HG03521 (cell line): ENCODE data around the gene RBM26.
A peak's percentile ranks its signal among the peaks of the same experiment; 100 is the strongest.

ENCODE experiments used
- ATAC-seq: cut with Tn5 transposase; IDR thresholded peaks from one replicate; pipeline ENCODE4 v1.9.1; 2021; ENCODE audit warnings: mild to moderate bottlenecking, moderate library complexity; ENCODE audit not compliant: unreplicated experiment

The RBM26 gene, protein sequence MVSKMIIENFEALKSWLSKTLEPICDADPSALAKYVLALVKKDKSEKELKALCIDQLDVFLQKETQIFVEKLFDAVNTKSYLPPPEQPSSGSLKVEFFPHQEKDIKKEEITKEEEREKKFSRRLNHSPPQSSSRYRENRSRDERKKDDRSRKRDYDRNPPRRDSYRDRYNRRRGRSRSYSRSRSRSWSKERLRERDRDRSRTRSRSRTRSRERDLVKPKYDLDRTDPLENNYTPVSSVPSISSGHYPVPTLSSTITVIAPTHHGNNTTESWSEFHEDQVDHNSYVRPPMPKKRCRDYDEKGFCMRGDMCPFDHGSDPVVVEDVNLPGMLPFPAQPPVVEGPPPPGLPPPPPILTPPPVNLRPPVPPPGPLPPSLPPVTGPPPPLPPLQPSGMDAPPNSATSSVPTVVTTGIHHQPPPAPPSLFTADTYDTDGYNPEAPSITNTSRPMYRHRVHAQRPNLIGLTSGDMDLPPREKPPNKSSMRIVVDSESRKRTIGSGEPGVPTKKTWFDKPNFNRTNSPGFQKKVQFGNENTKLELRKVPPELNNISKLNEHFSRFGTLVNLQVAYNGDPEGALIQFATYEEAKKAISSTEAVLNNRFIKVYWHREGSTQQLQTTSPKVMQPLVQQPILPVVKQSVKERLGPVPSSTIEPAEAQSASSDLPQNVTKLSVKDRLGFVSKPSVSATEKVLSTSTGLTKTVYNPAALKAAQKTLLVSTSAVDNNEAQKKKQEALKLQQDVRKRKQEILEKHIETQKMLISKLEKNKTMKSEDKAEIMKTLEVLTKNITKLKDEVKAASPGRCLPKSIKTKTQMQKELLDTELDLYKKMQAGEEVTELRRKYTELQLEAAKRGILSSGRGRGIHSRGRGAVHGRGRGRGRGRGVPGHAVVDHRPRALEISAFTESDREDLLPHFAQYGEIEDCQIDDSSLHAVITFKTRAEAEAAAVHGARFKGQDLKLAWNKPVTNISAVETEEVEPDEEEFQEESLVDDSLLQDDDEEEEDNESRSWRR

DNA sequence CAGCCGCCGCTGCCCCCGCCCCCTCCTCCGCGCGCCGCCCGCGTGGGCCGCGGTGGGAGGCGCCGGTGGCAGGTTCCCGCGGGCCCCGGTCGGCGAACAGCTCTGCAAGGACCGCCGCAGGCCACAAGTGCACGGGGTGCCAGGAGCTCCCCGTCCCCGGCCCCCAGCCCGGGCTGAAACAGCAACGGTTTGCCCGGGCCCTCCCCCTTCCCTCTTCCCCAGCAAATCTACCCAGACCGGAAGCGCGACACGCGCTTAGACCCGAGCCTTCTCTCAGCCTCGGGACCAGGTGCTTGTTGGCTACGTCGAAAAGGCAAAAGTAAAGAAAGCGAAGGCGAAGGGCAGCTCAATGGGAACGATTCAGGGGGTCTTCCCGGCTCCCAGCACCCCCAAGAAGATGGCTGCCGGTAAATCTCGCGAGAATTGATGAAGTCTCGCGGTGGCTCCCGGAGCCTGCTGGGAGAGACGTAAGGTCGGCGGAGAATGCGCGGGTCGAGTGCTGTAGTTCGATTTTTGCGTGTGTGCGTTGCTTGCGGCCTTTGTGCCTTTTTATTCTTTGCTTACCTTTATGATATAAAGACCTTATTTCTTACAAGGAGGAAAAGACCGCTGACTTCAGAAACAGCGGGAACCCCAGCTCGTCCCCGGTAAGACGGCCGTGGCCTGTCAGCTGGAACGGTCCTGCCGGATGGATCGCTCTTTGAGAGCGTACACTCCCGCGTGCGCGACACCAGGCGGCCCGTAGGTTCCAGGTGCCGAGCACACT is at the start of gene RBM26:
Gene RBM26 (minus strand): TSS at position 425 of the 766 bp plus-strand sequence. CDS start 481 bp downstream, outside the sequence.
- peak; percentile 70 for ATAC-seq

DNA sequence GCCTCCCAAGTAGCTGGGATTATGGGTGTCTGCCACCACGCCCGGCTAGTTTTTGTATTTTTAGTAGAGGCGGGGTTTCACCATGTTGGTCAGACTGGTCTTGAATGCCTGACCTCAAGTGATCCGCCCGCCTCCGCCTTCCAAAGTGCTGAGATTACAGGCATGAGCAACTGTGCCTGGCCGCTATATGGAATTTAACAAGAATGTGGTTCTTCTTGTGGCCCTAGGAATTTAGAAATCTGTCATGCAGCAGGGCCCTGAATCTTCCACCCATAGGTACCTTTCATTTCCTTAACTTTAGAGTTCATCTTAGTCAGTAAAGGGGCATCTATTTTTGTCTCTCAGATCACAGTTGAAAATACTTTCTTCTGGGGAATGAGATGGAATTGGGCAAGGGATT is 49.3 kb upstream of the RBM26 start:
- ATAC-seq: no peak

DNA sequence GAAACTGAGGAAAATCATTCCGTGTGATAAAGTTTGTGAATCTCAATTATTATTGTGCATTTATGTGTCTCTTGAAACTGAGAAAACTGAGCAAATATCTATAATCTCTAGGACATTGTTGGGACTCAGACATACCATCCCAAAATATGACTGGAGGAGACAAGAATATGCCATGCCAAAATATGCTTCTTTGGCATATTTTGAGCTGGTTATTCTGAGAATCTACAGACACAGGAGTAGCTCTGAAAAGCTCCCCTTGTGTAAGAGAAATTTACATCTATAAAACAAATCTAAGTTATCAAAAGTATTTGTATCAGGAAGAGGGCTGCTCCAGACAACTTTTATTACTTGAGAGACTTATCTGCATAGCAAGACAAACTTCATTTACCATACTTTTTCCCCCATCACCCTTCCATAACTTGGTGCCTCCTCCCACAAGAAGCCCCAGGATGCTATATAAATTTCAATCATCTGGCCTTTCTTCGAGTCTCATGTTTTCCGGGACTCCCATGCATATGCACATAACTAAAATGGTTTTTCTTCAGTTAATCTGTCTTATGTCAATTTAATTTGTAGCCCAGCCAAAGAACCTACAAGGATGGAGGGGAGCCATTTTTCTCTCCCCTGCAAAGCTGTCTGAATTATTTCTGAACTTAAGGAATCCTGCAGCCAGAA is 46.3 kb upstream of the RBM26 start:
- ATAC-seq: no peak

DNA sequence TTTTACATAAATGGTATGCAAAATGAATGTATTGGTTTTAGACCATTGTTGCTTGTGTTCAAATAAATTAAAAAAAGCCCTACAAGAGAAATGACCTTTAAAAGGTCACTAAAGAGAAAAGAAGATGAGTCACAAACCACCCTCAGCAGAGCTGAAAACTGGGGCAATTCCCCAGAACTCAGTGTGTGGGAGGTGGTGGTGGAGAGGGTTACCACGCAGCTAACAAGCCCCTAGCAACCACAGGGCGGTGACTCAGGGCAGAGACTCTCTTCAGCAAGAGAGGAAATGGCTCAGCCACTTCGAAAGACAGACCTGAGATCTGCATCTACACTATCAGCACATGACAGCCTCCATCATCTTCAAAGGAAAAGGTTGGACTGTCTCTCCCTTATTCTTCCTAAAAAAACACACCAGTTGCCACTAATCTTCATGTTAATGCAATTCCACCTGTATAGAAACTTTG is 45.5 kb upstream of the RBM26 start:
- peak; percentile 99 for ATAC-seq

DNA sequence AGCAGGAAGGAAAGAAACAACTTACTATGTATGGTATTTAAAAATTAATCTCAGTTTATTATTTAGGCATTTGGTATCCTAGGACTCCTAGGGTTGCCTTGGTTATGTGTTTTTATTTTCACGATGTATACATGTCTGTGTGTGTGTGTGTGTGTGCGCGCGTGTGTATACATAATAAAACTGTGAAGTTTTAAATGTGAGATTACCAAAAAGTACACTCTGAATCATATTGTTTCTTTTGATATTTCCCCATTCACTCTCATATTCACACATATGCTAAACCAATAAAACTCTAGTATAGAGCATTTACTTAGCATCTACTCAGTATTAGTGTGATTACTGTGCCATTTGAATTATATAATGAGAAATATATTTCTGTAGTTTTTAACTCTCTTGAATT is 44.1 kb upstream of the RBM26 start:
- ATAC-seq: no peak

DNA sequence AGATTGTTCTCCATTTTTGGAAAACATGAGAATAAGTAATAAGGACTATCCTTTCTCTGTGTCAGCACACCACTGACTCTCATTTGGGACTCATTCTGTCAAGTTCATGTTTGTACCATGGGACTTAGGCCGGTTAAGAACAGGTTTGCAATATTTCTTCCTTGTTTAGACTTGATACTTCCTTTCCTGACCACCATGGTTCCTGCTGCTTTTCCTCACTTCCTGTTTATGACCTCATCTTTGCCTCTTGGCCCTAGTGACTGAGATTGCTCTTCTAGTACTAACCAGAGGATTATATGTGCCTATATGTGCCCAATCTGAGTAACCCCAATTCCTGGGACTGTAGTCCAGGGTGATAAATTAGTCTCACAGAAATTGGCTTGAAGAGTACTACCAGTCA is 42.4 kb upstream of the RBM26 start:
- no peak for ATAC-seq

DNA sequence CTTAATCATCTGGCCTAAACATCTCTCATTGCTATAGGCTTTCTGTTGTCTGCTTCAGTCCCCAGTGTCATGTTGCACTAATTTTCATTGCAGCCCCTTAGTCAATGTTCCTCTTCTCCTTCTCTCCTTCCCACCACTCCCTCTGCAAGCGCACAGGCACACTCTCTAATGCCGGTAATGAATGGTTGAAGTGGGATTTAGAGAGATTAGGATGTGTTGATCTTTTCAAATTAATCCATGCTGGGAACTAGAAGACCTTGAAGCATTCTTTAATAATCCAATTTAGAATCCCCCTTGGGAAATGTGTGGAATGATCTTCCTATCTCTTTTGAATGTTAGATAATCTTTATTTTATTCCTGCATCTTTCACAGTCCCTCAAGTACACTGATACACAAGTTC is 41.7 kb upstream of the RBM26 start:
- ATAC-seq: no peak

DNA sequence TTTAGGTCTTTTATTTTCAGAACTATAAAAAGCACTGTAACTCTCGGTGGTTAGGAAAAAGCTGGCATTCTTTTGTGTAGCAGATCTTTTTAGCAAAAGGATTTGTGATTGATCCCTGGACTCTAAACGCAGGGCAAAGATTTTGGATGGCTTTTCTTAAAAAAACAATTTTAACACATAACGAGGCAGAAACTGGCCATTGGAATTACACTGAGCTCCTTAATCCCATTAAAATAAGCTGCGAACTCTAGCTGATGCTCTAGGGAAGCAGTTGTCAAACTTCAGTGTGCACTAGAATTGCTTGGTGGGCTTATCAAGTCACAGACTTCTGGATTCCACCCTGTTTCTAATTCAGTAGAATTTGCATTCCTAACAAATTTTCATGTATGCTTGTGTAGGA is 41.1 kb upstream of the RBM26 start:
- no peak for ATAC-seq

DNA sequence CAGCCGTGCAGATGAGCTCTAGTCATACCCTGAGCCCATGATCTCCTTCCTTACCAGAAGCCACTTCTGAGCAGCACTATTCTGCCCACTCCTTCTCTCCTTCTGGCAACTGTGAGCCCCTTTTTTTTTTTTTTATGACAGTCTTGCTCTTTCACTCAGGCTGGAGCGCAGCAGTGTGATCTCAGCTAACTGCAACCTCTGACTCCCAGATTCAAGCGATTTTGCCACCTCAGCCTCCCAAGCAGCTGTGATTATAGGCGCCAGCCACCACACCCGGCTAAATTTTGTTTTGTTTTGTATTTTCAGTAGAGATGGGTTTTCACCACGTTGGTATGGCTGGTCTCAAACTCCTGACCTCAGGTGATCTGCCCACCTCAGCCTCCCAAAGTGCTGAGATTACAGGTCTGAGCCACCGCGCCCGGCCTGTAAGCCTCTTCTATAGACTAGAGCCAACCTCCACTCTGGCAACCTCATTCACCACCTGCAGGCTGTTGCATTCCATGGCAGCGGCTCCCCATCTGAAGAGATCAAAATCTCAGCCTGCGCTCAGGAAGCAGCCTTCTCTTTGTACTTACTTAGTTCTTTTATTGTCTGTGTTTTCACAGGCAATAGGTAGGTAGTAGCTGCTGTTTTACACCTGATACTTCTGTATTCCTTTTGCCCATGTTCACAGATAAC is 40.1 kb upstream of the RBM26 start:
- no peak for ATAC-seq

DNA sequence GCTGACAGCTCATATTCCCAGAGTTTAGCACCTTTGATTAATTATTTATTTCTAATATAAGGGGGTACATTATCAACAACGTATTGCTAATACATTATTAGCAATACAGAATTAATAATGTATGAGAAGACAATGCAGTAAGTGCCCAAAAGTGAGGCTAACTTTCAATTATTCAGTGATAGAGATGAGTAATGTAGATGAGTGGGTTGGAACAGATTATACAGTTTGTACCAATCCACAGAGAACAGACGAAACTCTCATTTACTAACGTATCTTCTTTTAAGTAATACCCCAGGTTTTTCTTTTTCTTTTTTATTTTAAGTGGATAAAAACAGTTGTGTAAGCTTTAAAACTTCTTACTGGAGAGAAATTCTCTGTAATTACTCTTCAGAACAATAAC is 36.7 kb upstream of the RBM26 start:
- no peak for ATAC-seq

DNA sequence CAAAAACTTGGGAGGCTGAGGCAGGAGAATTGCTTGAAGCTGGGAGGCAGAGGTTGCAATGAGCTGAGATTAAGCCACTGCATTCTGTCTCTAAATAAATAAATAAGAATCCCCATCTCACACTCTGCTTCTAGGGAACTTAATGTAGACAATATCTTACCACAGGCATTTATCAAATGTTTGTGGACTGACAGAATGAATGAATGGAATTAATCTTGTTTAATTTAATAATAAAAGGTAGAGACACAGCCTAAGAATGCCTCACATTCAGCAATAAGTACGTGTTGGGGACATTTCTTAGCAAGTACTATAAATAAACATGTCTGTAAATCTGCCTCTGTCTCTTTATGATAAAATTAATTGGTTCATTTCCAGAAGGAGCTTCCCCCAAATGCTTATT is 36.2 kb upstream of the RBM26 start:
- no peak for ATAC-seq

DNA sequence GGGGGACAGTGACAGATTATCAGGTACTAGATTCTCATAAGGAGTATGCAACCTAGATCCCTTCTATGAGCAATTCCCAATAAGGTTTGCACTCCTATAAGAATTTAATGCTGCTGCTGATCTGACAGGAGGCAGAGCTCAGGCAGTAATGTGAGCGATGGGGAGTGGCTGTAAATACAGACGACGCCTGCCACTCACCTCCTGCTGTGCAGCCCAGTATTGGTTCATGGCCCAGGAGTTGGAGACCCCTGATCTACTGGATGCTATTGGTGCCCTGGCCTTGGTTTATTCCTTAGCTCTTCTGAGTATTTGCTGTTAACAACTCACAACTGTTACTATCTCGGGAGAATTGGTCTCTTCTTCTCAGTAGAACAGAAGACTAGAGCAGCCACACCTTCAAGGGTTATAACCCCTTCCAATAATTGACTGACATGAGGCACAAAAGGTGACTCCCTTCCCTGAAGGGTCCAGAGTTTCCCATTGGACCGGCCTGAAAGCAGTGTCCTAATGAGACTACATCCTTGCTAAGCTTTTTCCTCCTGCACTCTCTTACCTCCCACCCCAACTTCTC is 35.0 kb upstream of the RBM26 start:
- no peak for ATAC-seq

DNA sequence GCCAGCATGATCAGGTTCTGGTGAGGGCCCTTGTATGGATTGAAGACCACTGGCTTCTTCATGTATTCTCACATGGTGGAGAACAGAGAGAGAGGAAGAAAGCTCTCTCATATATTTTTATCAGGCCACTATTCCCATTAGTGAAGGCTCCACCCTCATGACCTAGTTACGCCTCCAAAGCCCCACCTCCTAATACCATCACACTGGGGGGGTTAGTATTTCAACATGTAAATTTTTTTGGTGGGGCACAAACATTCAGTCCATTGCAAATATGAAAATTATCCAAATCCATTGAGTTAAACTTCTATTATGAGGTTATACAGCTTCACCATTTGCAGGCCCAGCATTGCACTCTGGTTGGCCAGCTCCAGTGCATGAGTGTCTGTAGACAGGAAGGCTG is 33.2 kb upstream of the RBM26 start:
- ATAC-seq: no peak

DNA sequence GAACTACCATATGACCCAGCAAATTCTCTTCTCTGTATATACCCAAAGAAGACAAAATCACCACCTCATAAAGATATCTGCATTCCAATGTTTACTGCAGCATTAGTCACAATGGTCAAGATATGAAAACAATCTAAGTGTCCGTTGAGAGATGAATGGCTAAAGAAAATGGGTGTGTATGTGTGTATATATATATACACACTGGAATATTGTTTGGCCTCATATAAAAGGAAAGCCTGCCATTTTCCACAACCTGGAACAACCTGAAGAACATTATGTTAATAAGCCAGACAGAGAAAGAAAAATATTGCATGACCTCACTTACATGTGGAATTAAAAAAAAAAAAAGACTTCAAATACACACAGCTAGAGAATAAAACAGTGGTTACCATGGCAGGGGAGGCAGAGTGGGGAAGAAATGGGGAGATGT is 29.5 kb upstream of the RBM26 start:
- ATAC-seq: no peak

DNA sequence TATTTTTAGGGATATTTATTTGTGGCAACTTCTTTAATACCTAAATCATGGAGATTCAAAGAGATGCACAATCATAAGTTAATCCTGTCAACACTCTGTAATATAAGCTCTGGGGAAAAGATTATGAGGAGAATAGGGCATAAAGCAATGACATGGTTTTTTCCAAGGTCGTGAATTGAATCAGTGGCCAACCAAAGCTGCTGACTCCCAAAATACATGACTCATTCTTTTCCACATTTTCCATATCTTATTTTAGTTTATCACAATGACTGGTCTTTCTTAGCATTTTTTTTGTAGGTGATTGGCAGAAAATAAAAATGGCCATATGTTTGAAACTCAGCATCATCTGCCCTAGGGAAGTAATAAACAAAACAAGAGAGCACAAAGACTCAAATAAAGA is 28.5 kb upstream of the RBM26 start:
- ATAC-seq: no peak

DNA sequence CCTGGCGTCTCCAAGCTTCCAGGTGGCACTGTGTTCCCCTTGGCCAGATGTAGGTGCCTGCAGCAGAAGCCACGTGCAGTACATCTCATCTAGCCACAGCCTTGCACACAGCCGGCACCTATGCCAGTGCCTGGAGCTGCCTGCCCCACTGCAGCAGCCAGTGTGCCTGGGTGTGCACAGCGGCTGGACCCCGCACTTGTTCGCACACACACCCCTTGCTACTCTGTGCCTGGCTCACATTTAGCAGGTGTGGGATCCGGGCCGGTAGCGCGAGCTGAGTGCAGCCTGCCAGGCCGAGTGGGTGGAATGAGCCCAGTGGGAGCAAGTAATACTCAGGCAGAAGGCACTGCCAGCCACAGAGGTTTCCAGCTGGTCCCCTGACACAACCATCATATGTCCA is 26.9 kb upstream of the RBM26 start:
- no peak for ATAC-seq

DNA sequence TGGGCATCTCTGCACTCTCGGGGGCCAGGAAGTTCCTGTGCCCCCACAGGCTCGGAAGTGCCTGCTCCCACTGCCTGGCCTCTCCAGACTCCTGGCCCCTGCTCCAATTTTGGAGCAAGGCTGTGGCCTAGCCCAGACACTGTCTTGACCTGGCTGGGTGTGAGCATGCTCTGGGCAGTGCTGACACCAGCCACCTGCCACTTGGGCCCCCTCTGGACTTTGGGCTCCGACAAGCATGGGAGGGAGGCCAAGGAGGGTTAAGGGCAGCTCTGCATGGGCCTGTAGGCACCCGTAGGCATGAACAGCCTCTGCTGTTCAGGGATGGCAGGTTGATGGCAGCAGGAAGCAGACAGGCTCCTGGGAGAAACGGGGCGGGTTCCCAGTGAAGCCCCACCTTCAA is 26.0 kb upstream of the RBM26 start:
- ATAC-seq: no peak

DNA sequence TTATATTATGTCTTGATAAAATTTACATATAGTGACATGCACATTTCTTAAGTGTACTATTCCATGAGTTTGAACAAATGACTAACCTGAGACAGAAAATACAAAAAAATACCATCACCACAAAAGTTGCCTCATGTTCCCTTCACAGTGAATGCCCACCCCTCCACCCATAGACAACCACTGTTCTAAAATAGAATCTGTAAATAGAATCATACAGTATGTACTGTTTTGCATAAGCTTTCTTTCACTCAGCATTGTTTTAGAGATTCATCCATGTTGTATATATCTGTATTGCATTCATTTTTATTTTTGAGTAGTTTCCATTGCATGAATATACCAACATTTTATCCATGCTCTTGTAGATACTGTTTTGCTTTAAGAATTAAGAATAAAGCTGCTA is 23.3 kb upstream of the RBM26 start:
- ATAC-seq: no peak

DNA sequence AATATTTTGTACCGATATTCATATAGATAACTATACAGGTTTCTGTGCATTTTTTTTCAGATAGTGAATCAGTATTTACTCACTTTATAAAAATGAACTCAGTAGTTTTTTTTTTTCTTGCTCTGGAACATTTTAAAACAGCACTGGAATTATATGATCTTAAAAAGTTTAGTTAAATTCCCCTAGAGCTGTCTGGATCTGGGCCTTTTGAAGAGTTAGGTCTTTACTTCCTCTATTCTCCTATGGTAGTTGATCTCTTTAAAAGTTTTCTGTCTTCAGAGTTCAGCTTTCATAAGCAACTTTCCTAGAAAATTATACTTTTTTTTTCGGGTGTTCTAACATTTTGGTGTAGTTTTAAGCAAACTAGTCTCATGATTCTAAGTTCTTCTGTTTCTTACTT is 21.8 kb upstream of the RBM26 start:
- ATAC-seq: no peak

DNA sequence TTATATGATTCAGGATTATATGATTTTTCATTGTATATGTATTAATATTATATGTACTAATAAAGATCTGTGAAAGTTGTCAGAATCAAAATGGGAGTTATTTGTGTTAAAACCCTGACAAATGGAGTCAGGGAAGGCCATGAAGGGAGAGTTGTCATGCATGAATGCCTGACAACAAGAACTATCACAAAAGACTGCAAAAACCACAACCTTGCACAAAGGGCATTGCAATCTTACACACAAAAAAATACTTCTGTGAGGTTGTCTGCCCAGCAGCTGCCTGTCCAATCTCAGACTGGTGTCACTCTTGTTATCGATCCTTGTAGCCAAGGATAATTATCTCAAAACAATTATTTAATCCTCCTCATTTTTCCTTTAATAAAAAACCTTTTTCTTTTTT is 21.2 kb upstream of the RBM26 start:
- no peak for ATAC-seq
